Colonic mucosa (tissue), 4 donors: ENCODE data around the gene GBP1. TPM values are rescaled to one million over a fixed set of nuclear protein-coding genes. Genes with fewer than 3 reads are reported as not detected.
"Not testable (repeated sequence)": the region's sequence is repeated elsewhere in the genome, so short reads cannot be mapped to it uniquely, and the experiment has no call there.

Experiments used
- DNase-seq: peaks from one replicate; pipeline ENCODE4 v3.0.0-alpha.2; 2020
- H3K27ac ChIP-seq: fragments of 200-600 bp; one replicate; pipeline ENCODE4 v1.8.0; 2021
- H3K27me3 ChIP-seq: fragments of 200-600 bp; one replicate; pipeline ENCODE4 v1.8.0; 2021
- H3K36me3 ChIP-seq: fragments of 200-600 bp; one replicate; pipeline ENCODE4 v1.8.0; 2021
- H3K4me1 ChIP-seq: fragments of 200-600 bp; one replicate; pipeline ENCODE4 v1.8.0; 2021; ENCODE audit warnings: mild to moderate bottlenecking
- H3K4me3 ChIP-seq: fragments of 200-600 bp; one replicate; pipeline ENCODE4 v1.8.0; 2021
- H3K9ac ChIP-seq, 2 donors: one replicate each; pipeline ENCODE4 v1.7.0; 2013; ENCODE audit warnings: control low read depth in 2 of 2, low read depth in 2 of 2, low read length in 2 of 2
- H3K9me3 ChIP-seq: fragments of 200-600 bp; one replicate; pipeline ENCODE4 v1.8.0; 2021
- intact Hi-C: fragments of 100-400 bp; cut with DNase I; formaldehyde crosslinking; loops from one replicate; pipeline ENCODE4 v1.14.1; 2022
- total RNA-seq, 2 donors: library from RNA; stranded (reverse); fragmentation: NEBNext Ultra II Directional in 1 of 2; extraction: Animal tissue kit (Norgen Biotek cat#: 25700) in 1 of 2; gene quantifications; one replicate each; pipeline ENCODE4 v1.2.1, GENCODE V29; 2021
- TF ChIP-seq, protein P1 (sequence below): fragments of 200-600 bp; IDR thresholded peaks from one replicate; pipeline ENCODE4 v1.8.0; 2022; ENCODE audit warnings: antibody characterized with exemption, mild to moderate bottlenecking
- donor health status: healthy.
- donor health status: DM: no; HTN: no; CAD: no.
- donor health status: DM: no; HTN: no; CAD: no.

GBP1 gene
- total RNA-seq, 2 donors from 2014 or later = 15.0 to 25.9 TPM

DNA sequence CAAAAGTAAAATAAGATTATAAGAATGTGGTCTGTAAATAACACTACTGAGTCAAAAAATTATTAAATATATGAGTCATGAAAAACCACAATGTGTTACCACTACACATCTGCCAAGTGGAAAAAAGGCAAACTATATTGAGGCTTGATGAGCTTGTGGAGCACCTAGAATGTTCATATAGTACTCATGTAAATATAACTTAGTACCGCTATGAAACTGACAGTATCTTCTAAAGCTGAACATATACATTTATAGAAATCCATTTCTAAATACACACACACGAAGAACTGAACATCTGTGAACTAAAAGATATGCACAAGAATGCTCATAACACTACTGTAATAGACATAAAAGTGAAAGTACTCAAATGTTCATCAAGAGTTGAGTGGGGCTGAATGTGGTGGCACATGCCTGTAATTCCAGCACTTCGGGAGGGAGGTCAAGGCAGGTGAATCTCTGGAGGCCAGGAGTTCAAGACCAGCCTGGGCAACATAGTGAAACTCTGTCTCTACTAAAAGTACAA, 23.8 kb downstream of the GBP1 start:
- no peaks in the 10 kb centered on the region for H3K9me3 ChIP-seq
- DNase-seq = no peak
- intact Hi-C loops = no loop called here
- H3K27ac ChIP-seq = no peak overlapping the region
- no peaks in the 10 kb centered on the region for H3K36me3 ChIP-seq
- H3K27me3 ChIP-seq = no peaks in the 10 kb centered on the region
- no peak overlapping the region for H3K9ac ChIP-seq
- TF ChIP-seq, protein P1, sequence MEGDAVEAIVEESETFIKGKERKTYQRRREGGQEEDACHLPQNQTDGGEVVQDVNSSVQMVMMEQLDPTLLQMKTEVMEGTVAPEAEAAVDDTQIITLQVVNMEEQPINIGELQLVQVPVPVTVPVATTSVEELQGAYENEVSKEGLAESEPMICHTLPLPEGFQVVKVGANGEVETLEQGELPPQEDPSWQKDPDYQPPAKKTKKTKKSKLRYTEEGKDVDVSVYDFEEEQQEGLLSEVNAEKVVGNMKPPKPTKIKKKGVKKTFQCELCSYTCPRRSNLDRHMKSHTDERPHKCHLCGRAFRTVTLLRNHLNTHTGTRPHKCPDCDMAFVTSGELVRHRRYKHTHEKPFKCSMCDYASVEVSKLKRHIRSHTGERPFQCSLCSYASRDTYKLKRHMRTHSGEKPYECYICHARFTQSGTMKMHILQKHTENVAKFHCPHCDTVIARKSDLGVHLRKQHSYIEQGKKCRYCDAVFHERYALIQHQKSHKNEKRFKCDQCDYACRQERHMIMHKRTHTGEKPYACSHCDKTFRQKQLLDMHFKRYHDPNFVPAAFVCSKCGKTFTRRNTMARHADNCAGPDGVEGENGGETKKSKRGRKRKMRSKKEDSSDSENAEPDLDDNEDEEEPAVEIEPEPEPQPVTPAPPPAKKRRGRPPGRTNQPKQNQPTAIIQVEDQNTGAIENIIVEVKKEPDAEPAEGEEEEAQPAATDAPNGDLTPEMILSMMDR = no peak
- no peaks in the 10 kb centered on the region for H3K4me1 ChIP-seq
- H3K4me3 ChIP-seq = no peak overlapping the region

DNA sequence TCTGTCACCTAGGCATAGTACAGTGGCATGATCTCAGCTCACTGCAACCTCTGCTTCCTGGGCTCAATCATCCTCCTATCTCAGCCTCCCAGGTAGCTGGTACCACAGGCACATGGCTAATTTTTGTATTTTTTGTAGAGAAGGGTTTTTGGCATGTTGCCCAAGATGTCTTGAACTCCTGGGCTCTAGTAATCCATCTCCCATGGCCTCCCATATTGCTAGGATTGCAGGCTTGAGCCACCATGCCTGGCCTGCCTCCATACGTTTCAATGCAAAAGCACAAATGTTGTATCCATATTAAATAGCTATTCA, 24.7 kb downstream of the GBP1 start:
- Histone ChIP-seq H3K27ac (no peak overlapping the region), H3K9ac (no peak overlapping the region), H3K27me3 (no peaks in the 10 kb centered on the region), H3K9me3 (no peaks in the 10 kb centered on the region), H3K4me1 (peaks cover 3% of the 10 kb centered on the region), H3K36me3 (no peaks in the 10 kb centered on the region), H3K4me3 (no peak overlapping the region)
- TF ChIP-seq, protein P1 = no peak
- no peak for DNase-seq
- intact Hi-C loops = no loop called here

DNA sequence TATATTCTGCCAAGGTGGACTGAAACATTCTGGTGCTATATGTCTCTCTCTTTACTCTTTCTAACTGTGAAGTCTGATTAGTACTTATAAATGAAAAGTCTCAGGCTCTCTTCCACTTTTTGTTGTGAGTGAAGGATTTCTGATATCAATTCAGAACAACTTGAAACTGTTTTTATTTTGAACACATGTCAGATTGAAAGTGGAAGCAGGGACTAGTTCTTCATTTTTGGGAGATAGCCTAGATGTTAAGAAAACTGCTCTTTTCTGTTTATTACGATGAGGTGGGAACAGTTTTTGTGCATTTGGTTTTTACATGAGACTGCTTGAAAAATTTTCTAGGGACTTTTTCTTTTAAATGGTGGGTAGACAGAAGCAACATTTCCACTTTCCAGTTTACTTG, 27.8 kb downstream of the GBP1 start:
- no peak overlapping the region for H3K4me3 ChIP-seq
- H3K9ac ChIP-seq = no peak overlapping the region
- peaks cover 3% of the 10 kb centered on the region for H3K4me1 ChIP-seq
- H3K36me3 ChIP-seq = no peaks in the 10 kb centered on the region
- no peaks in the 10 kb centered on the region for H3K27me3 ChIP-seq
- no peaks in the 10 kb centered on the region for H3K9me3 ChIP-seq
- TF ChIP-seq, protein P1 = no peak
- intact Hi-C loops = no loop called here
- no peak overlapping the region for H3K27ac ChIP-seq
- DNase-seq = no peak

DNA sequence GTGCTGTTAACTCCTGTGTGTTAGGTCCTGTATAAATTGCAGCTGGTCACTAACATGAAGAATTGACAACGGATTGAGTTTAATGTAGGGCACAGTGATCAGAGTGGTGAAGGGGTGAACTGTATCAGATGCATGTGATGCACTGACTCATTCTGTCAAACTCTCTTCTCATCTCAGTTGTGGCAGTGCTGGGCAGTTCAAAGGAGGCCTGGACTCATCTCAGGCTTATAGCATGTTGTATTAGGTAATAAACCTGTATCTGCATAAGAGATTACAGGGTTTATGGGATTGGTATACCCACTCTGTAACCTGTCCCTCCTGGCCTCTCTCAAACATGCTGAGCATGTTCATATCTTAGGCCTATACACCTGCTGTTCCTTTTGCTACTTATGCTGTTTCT, 29.9 kb downstream of the GBP1 start:
- no peaks in the 10 kb centered on the region for H3K36me3 ChIP-seq
- H3K9me3 ChIP-seq = no peaks in the 10 kb centered on the region
- peaks cover 3% of the 10 kb centered on the region for H3K4me1 ChIP-seq
- H3K27ac ChIP-seq = no peak overlapping the region
- H3K27me3 ChIP-seq = no peaks in the 10 kb centered on the region
- TF ChIP-seq, protein P1 = no peak
- no peak overlapping the region for H3K4me3 ChIP-seq
- DNase-seq = no peak
- no peak overlapping the region for H3K9ac ChIP-seq
- intact Hi-C loops = no loop called here

DNA sequence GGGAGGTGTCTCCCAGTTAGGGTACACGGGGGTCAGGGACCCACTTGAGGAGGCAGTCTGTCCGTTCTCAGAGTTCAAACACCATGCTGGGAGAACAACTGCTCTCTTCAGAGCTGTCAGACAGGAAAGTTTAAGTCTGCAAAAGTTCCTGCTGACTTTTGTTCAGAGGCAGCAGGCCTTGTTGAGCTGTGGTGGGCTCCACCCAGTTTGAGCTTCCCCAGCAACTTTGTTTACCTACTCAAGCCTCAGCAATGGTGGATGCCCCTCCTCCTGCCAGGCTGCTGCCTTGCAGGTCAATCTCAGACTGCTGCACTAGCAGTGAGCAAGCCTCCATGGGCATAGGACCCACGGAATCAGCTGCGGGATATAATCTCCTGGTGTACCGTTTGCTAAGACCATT, 31.0 kb downstream of the GBP1 start:
- intact Hi-C loops = not testable (repeated sequence)

DNA sequence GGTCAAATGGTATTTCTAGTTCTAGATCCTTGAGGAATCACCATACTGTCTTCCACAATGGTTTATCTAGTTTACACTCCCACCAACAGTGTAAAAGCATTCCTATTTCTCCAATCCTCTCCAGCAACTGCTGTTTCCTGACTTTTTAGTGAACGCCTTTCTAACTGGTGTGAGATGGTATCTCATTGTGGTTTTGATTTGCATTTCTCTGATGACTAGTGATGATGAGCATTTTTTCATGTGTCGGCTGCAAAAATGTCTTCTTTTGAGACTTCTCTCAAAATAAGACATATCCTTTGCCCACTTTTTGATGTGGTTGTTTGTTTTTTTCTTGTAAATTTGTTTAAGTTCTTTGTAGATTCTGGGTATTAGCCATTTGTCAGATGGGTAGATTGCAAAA, 36.0 kb downstream of the GBP1 start:
- H3K9ac ChIP-seq, H3K4me1 ChIP-seq, H3K9me3 ChIP-seq, intact Hi-C loops, H3K4me3 ChIP-seq, H3K27me3 ChIP-seq, DNase-seq, H3K36me3 ChIP-seq, H3K27ac ChIP-seq: not testable (repeated sequence)

More for the DNA sequence above, 31.0 kb downstream of the GBP1 start:
- not testable (repeated sequence) for H3K9ac ChIP-seq, H3K9me3 ChIP-seq, H3K4me3 ChIP-seq, DNase-seq, H3K36me3 ChIP-seq, H3K27ac ChIP-seq, H3K4me1 ChIP-seq, H3K27me3 ChIP-seq

DNA sequence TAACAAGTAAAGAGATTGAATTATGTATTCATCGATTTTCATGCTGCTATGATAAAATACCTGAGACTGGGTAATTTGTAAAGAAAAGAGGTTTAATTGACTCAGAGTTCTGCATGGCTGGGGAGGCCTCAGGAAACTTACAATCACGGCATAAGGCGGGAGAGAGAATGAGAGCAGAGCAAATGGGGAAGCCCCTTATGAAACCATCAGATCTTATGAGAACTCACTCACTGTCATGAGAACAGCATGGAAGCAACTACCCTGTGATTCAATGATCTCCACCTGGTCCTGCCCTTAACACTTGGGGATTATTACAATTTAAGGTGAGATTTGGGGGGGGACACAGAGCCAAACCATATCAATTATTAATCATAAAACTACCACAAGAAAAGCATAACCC, 39.1 kb downstream of the GBP1 start:
- intact Hi-C loops = no loop called here

More for the DNA sequence above, 39.1 kb downstream of the GBP1 start:
- no peaks in the 10 kb centered on the region for H3K4me1 ChIP-seq
- H3K9ac ChIP-seq = no peak overlapping the region
- no peak for DNase-seq
- no peak overlapping the region for H3K4me3 ChIP-seq
- H3K9me3 ChIP-seq = no peaks in the 10 kb centered on the region
- no peaks in the 10 kb centered on the region for H3K27me3 ChIP-seq
- no peak overlapping the region for H3K27ac ChIP-seq
- TF ChIP-seq, protein P1 = no peak
- no peaks in the 10 kb centered on the region for H3K36me3 ChIP-seq
